Astrocyte (in vitro differentiated cells and primary cell): Measurements from ENCODE around the gene HSPBP1. TPM values are rescaled to one million over a fixed set of nuclear protein-coding genes. Genes with fewer than 3 reads are reported as not detected.

Experiments
- DNase-seq: peaks from one replicate; pipeline ENCODE4 v3.0.0-alpha.2; 2010; ENCODE audit warnings: low read depth
- FAIRE-seq: peaks from 2 replicates; lab custom pipeline; 2011; peaks lifted over from hg19 to GRCh38; lab: Jason Lieb, UNC
- H2AFZ ChIP-seq: 2 replicates; pipeline ENCODE4 v1.6.0; 2012; ENCODE audit warnings: low read depth, low read length, inconsistent platforms
- H3K27ac ChIP-seq: 2 replicates; pipeline ENCODE4 v1.5.1; 2011; ENCODE audit warnings: low read depth, low read length, inconsistent platforms
- H3K27me3 ChIP-seq: 2 replicates; pipeline ENCODE4 v1.6.0; 2011; ENCODE audit warnings: low read length, inconsistent platforms; ENCODE audit not compliant: insufficient read depth
- H3K36me3 ChIP-seq: 2 replicates; pipeline ENCODE4 v1.5.1; 2011; ENCODE audit warnings: low read length, inconsistent platforms; ENCODE audit not compliant: insufficient read depth
- H3K4me1 ChIP-seq: 2 replicates; pipeline ENCODE4 v1.5.1; 2011; ENCODE audit warnings: low read length, inconsistent platforms; ENCODE audit not compliant: insufficient read depth
- H3K4me2 ChIP-seq: 2 replicates; pipeline ENCODE4 v1.6.0; 2012; ENCODE audit warnings: low read length, inconsistent platforms
- H3K4me3 ChIP-seq: 2 replicates; pipeline ENCODE4 v1.5.1; 2011; ENCODE audit warnings: low read depth, mild to moderate bottlenecking, low read length, inconsistent platforms; ENCODE audit not compliant: insufficient read depth
- H3K79me2 ChIP-seq: 2 replicates; pipeline ENCODE4 v1.6.0; 2012; ENCODE audit warnings: mild to moderate bottlenecking, low read length, inconsistent platforms; ENCODE audit not compliant: insufficient read depth
- H3K9ac ChIP-seq: 2 replicates; pipeline ENCODE4 v1.6.0; 2012; ENCODE audit warnings: mild to moderate bottlenecking, low read length, inconsistent platforms
- H3K9me3 ChIP-seq: 2 replicates; pipeline ENCODE4 v1.5.1; 2012; ENCODE audit warnings: low read depth, mild to moderate bottlenecking, low read length, inconsistent platforms; ENCODE audit not compliant: insufficient read depth
- H4K20me1 ChIP-seq: 2 replicates; pipeline ENCODE4 v1.6.0; 2012; ENCODE audit warnings: low read length, inconsistent platforms; ENCODE audit not compliant: insufficient read depth
- H3K27ac Mint-ChIP-seq: one replicate; pipeline ENCODE4 v1.8.0; 2021; ENCODE audit warnings: mild to moderate bottlenecking, mixed read lengths; ENCODE audit not compliant: unreplicated experiment
- H3K27me3 Mint-ChIP-seq: one replicate; pipeline ENCODE4 v1.8.0; 2021; ENCODE audit warnings: low read depth, mixed read lengths; ENCODE audit not compliant: unreplicated experiment
- H3K36me3 Mint-ChIP-seq: one replicate; pipeline ENCODE4 v1.8.0; 2021; ENCODE audit warnings: low read depth, mixed read lengths; ENCODE audit not compliant: unreplicated experiment
- H3K4me1 Mint-ChIP-seq: one replicate; pipeline ENCODE4 v1.8.0; 2021; ENCODE audit warnings: low read depth, mixed read lengths; ENCODE audit not compliant: unreplicated experiment
- H3K4me3 Mint-ChIP-seq: one replicate; pipeline ENCODE4 v1.8.0; 2021; ENCODE audit warnings: mild to moderate bottlenecking, moderate library complexity, mixed read lengths; ENCODE audit not compliant: unreplicated experiment
- H3K9me3 Mint-ChIP-seq: one replicate; pipeline ENCODE4 v1.8.0; 2021; ENCODE audit warnings: mild to moderate bottlenecking, mixed read lengths; ENCODE audit not compliant: unreplicated experiment
- EZH2 ChIP-seq: IDR thresholded peaks from 2 replicates; pipeline ENCODE4 v1.6.1; 2012; ENCODE audit warnings: mild to moderate bottlenecking, low read length, inconsistent platforms; ENCODE audit not compliant: insufficient read depth
- total RNA-seq: library from RNA; stranded (reverse); gene quantifications from 2 replicates; pipeline ENCODE4 v1.2.1, GENCODE V29; 2021
- TF ChIP-seq, protein P1 (sequence below): IDR thresholded peaks from 2 replicates; pipeline ENCODE4 v1.5.1; 2011; ENCODE audit warnings: low read depth, mild to moderate bottlenecking, inconsistent platforms, low read length, moderate library complexity; ENCODE audit not compliant: insufficient read depth

HSPBP1 gene
- total RNA-seq, 1 donor from 2014 or later = 34.8 TPM

DNA sequence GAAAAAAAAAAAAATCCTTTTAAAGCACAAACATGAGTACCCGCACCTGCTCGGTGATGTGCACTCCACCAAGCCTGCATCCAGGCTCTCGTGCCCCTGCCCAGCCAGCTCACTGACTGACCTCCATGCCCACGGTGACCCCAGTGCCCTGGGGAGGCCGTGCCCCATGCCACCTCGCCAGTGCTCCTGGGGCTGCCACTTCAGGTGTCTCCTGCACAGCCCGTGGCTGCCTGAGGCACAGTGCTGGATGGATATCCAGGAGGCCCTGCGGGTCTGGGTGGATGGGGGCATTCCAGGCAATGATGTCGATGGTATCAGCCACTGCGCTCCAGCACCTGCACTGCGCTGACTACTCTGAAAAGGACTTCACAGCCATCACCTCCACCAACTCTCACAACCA lies 30.1 kb downstream of the HSPBP1 start:
- Mint-ChIP-seq H3K36me3 (peaks cover 8% of the 10 kb centered on the region), H3K27me3 (no peaks in the 10 kb centered on the region), H3K9me3 (no peaks in the 10 kb centered on the region), H3K4me1 (peaks cover 25% of the 10 kb centered on the region), H3K4me3 (no peak overlapping the region), H3K27ac (no peak overlapping the region)
- Histone ChIP-seq H2AFZ (no peak overlapping the region), H3K9me3 (no peaks in the 10 kb centered on the region), H3K4me2 (no peak overlapping the region), H3K4me1 (peaks cover 19% of the 10 kb centered on the region), H3K27ac (no peak overlapping the region), H3K27me3 (no peaks in the 10 kb centered on the region), H3K4me3 (no peak overlapping the region), H3K9ac (no peak overlapping the region), H4K20me1 (peaks cover 92% of the 10 kb centered on the region), H3K79me2 (peaks cover 89% of the 10 kb centered on the region), H3K36me3 (no peaks in the 10 kb centered on the region)
- TF ChIP-seq EZH2 = no peak
- TF ChIP-seq, protein P1, sequence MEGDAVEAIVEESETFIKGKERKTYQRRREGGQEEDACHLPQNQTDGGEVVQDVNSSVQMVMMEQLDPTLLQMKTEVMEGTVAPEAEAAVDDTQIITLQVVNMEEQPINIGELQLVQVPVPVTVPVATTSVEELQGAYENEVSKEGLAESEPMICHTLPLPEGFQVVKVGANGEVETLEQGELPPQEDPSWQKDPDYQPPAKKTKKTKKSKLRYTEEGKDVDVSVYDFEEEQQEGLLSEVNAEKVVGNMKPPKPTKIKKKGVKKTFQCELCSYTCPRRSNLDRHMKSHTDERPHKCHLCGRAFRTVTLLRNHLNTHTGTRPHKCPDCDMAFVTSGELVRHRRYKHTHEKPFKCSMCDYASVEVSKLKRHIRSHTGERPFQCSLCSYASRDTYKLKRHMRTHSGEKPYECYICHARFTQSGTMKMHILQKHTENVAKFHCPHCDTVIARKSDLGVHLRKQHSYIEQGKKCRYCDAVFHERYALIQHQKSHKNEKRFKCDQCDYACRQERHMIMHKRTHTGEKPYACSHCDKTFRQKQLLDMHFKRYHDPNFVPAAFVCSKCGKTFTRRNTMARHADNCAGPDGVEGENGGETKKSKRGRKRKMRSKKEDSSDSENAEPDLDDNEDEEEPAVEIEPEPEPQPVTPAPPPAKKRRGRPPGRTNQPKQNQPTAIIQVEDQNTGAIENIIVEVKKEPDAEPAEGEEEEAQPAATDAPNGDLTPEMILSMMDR = no peak
- DNase-seq = no peak
- FAIRE-seq = no peak

DNA sequence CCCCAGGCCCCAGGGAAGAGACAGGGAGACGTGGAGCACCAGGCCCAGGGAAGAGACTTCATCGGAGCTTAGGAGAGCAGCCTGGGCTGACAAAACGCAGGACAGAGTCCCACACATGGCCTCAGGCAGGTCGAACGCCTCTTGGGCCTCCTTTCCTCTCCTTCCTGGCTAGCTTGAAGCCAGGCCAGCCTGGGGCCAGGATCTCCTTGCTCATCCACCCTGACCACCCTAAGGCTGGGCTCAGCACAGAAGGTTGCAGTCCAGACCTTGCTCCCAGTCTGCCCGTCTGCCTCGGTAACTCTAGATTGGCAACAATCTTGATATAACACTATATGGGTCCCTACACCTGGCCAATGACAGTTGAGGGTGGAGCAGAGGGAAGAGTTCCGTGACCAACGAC lies 31.2 kb downstream of the HSPBP1 start:
- peaks cover 8% of the 10 kb centered on the region for H3K36me3 Mint-ChIP-seq
- peaks cover 16% of the 10 kb centered on the region for H3K4me1 ChIP-seq
- peaks cover 77% of the 10 kb centered on the region for H3K79me2 ChIP-seq

DNA sequence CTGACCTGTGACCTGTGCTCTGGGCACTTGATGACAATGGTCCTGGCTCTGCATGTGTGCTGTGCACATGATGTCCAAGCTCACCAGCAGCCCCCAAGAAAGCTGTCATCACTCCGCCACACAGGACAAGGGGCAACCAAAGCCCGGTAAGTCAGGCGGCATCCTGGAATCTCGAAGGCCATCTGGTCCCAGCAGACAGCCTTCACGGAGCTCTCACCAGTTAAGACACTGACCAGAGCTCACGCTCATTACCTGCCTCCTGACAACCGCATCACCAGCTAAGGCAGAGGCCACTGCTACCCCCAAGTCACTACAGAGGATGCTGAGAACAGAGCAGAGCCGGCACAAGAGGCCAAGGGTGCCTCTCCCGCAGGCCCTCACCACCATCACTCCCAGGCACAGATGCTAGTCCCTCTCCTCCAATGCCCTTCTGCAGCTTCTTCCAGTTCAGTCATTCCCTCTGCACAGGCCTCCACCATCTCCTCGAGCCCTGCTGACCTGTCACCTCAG lies 31.7 kb downstream of the HSPBP1 start:
- Histone ChIP-seq H4K20me1 (peaks cover 86% of the 10 kb centered on the region), H3K4me3 (no peak overlapping the region), H3K36me3 (peaks cover 2% of the 10 kb centered on the region), H3K27ac (peak overlapping the region; percentile 3), H3K4me1 (peaks cover 16% of the 10 kb centered on the region), H3K4me2 (no peak overlapping the region), H2AFZ (no peak overlapping the region), H3K9ac (peak overlapping the region; percentile 6), H3K27me3 (no peaks in the 10 kb centered on the region), H3K9me3 (no peaks in the 10 kb centered on the region), H3K79me2 (peaks cover 72% of the 10 kb centered on the region)
- Mint-ChIP-seq H3K4me1 (peaks cover 19% of the 10 kb centered on the region), H3K36me3 (peaks cover 8% of the 10 kb centered on the region), H3K4me3 (no peak overlapping the region), H3K9me3 (no peaks in the 10 kb centered on the region), H3K27ac (no peak overlapping the region), H3K27me3 (no peaks in the 10 kb centered on the region)
- TF ChIP-seq, protein P1 = no peak
- TF ChIP-seq EZH2 = no peak
- FAIRE-seq = no peak
- DNase-seq = no peak

More for the DNA sequence above, 31.2 kb downstream of the HSPBP1 start:
- no peaks in the 10 kb centered on the region for H3K9me3 Mint-ChIP-seq
- Histone ChIP-seq H3K9me3 (no peaks in the 10 kb centered on the region), H3K4me3 (no peak overlapping the region), H3K27ac (no peak overlapping the region), H4K20me1 (peaks cover 91% of the 10 kb centered on the region), H3K36me3 (peaks cover 2% of the 10 kb centered on the region), H2AFZ (no peak overlapping the region), H3K4me2 (no peak overlapping the region), H3K27me3 (no peaks in the 10 kb centered on the region), H3K9ac (no peak overlapping the region)
- TF ChIP-seq, protein P1 = no peak
- TF ChIP-seq EZH2 = no peak
- H3K27me3 Mint-ChIP-seq = no peaks in the 10 kb centered on the region
- FAIRE-seq (no peak), DNase-seq (no peak)
- no peak overlapping the region for H3K4me3 Mint-ChIP-seq
- H3K4me1 Mint-ChIP-seq = peaks cover 21% of the 10 kb centered on the region
- H3K27ac Mint-ChIP-seq = no peak overlapping the region
